C4-2B (cell line): ENCODE results near the gene ACAP3.

Experiments used
- H3K27ac ChIP-seq: fragments of 450-650 bp; 2 replicates; pipeline ENCODE4 v1.5.1; 2017
- ZFX ChIP-seq: fragments of 450-650 bp; IDR thresholded peaks from 2 replicates; pipeline ENCODE4 v1.6.1; 2017
- TF ChIP-seq, protein P1 (sequence below): fragments of 450-650 bp; conservative IDR thresholded peaks from 2 replicates; pipeline ENCODE4 v1.5.1; 2017; ENCODE audit warnings: mild to moderate bottlenecking

ACAP3 gene

DNA sequence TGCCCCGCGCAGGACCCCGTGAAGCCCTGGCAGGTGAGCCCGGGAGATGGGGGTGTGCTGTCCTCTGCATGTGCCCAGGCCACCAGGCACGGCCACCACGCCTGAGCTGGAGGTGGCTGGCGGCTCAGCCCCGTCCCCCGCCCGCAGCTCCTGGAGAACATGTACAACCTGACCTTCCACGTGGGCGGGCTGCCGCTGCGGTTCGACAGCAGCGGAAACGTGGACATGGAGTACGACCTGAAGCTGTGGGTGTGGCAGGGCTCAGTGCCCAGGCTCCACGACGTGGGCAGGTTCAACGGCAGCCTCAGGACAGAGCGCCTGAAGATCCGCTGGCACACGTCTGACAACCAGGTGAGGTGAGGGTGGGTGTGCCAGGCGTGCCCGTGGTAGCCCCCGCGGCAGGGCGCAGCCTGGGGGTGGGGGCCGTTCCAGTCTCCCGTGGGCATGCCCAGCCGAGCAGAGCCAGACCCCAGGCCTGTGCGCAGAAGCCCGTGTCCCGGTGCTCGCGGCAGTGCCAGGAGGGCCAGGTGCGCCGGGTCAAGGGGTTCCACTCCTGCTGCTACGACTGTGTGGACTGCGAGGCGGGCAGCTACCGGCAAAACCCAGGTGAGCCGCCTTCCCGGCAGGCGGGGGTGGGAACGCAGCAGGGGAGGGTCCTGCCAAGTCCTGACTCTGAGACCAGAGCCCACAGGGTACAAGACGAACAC lies 25.2 kb upstream of the ACAP3 start:
- H3K27ac ChIP-seq = no peak overlapping the region
- TF ChIP-seq, protein P1, sequence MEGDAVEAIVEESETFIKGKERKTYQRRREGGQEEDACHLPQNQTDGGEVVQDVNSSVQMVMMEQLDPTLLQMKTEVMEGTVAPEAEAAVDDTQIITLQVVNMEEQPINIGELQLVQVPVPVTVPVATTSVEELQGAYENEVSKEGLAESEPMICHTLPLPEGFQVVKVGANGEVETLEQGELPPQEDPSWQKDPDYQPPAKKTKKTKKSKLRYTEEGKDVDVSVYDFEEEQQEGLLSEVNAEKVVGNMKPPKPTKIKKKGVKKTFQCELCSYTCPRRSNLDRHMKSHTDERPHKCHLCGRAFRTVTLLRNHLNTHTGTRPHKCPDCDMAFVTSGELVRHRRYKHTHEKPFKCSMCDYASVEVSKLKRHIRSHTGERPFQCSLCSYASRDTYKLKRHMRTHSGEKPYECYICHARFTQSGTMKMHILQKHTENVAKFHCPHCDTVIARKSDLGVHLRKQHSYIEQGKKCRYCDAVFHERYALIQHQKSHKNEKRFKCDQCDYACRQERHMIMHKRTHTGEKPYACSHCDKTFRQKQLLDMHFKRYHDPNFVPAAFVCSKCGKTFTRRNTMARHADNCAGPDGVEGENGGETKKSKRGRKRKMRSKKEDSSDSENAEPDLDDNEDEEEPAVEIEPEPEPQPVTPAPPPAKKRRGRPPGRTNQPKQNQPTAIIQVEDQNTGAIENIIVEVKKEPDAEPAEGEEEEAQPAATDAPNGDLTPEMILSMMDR = no peak
- no peak for TF ChIP-seq ZFX

DNA sequence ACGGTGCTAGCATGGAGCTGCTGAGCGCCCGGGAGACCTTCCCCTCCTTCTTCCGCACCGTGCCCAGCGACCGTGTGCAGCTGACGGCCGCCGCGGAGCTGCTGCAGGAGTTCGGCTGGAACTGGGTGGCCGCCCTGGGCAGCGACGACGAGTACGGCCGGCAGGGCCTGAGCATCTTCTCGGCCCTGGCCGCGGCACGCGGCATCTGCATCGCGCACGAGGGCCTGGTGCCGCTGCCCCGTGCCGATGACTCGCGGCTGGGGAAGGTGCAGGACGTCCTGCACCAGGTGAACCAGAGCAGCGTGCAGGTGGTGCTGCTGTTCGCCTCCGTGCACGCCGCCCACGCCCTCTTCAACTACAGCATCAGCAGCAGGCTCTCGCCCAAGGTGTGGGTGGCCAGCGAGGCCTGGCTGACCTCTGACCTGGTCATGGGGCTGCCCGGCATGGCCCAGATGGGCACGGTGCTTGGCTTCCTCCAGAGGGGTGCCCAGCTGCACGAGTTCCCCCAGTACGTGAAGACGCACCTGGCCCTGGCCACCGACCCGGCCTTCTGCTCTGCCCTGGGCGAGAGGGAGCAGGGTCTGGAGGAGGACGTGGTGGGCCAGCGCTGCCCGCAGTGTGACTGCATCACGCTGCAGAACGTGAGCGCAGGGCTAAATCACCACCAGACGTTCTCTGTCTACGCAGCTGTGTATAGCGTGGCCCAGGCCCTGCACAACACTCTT lies 24.5 kb upstream of the ACAP3 start:
- no peak overlapping the region for H3K27ac ChIP-seq
- TF ChIP-seq ZFX = no peak
- TF ChIP-seq, protein P1 = no peak

DNA sequence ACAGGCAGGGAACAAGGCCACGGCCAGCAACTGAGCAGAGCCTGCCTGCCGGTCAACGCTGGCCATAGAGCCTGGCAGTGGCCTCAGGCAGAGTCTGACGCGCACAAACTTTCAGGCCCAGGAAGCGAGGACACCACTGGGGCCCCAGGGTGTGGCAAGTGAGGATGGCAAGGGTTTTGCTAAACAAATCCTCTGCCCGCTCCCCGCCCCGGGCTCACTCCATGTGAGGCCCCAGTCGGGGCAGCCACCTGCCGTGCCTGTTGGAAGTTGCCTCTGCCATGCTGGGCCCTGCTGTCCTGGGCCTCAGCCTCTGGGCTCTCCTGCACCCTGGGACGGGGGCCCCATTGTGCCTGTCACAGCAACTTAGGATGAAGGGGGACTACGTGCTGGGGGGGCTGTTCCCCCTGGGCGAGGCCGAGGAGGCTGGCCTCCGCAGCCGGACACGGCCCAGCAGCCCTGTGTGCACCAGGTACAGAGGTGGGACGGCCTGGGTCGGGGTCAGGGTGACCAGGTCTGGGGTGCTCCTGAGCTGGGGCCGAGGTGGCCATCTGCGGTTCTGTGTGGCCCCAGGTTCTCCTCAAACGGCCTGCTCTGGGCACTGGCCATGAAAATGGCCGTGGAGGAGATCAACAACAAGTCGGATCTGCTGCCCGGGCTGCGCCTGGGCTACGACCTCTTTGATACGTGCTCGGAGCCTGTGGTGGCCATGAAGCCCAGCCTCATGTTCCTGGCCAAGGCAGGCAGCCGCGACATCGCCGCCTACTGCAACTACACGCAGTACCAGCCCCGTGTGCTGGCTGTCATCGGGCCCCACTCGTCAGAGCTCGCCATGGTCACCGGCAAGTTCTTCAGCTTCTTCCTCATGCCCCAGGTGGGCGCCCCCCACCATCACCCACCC lies 23.6 kb upstream of the ACAP3 start, which contains the start of gene TAS1R3:
TAS1R3 (plus strand) TSS at position 213 of the 898 bp plus-strand sequence; CDS start at position 279, 66 bp downstream.
- TF ChIP-seq, protein P1 = no peak
- TF ChIP-seq ZFX = no peak
- H3K27ac ChIP-seq = no peak within 1 kb of the TSS

DNA sequence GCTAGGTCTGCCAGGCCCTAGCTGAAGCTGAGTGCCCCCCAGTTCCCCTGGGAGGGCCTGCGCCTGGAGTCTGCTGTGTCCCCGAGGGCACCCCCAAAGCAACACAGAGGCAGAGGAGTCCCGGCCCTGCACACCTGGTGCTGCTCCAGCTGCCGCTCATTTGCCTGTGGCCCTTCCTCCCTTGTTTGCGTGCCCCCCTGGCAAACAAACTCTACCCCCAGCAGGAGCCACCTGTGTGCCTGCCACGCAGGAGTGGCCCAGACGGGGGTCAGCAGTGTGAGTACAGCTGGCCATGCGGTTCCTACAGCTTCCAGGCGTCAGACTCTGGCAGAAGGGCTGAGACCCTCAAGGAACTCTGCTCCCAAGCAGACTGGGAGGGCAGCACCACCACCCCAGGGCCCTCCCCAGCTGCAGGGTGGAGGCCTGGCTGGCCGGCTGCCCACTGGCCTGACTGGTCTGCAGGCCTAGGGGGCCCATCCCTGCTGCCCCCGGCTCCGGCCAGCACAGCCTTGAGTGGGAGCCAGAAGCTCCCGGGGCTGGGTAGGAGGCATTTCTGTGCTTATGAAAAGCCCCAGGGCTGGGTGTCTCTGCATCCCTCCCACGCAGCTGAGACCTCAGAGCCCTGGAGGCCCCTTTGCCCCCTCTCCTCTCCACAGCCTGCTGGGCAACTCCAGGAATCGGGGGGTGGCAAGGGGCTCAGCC lies 22.8 kb upstream of the ACAP3 start:
- TF ChIP-seq ZFX = no peak
- TF ChIP-seq, protein P1 = no peak
- no peak overlapping the region for H3K27ac ChIP-seq

DNA sequence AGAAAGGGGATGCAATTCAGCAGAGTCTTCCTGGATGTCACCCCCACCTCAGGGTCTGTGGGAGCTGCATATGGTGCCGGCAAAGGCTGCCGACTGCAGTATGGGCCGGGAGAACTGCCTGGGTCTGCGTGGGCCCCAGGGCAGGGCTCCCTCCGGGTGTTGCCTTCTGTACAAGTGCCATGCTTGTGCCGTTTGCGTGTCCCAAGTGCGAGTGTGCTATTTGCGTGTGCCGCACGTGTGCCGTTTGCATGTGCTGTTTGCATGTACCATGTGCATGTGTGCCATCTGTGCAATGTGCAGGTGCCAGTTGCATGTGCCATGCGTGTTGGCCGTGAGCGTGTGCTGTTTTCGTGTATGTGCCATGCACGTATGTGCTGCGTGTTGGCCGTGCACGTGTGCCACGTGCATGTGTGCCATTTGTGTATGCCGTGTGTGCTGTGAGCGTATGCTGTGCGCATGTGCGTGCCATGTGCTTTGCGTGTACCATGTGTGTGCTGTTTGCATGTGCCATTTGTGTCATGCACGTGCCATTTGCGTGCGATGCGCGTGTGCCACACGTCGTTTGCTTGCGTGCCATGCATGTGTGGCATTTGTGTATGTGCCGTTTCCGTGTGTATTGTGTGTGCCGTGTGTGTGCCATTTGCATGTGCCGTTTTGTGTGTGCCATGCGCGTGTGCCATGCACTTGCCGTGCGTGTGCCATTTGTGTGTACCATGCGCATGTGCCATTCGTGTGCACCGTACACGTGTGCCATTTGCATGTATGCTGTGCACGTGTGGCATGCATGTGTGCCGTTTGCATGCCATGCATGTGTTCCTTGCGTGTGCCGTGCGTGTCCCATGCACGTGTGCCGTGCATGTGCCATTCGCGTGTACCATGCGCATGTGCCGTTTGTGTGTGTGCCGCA lies 21.8 kb upstream of the ACAP3 start:
- TF ChIP-seq, protein P1 = no peak
- no peak for TF ChIP-seq ZFX
- no peak overlapping the region for H3K27ac ChIP-seq

DNA sequence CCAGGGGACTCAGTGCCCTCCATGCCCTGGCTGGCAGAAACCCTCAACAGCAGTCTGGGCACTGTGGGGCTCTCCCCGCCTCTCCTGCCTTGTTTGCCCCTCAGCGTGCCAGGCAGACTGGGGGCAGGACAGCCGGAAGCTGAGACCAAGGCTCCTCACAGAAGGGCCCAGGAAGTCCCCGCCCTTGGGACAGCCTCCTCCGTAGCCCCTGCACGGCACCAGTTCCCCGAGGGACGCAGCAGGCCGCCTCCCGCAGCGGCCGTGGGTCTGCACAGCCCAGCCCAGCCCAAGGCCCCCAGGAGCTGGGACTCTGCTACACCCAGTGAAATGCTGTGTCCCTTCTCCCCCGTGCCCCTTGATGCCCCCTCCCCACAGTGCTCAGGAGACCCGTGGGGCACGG lies 20.5 kb upstream of the ACAP3 start:
- no peak overlapping the region for H3K27ac ChIP-seq
- TF ChIP-seq ZFX = no peak
